Activated CD8-positive, alpha-beta memory T cell treated with anti-CD3 and anti-CD28 coated beads, Interleukin-2, amount 50 U/mL, for 24 hours (primary cell): ENCODE measurements around the gene CLEC3A.
"Not testable (repeated sequence)": the region's sequence is repeated elsewhere in the genome, so short reads cannot be mapped to it uniquely, and the experiment has no call there.

Experiments used
- DNase-seq: peaks from one replicate; pipeline ENCODE4 v3.0.0-alpha.2; 2020; ENCODE audit errors: extremely low read depth

CLEC3A gene, protein sequence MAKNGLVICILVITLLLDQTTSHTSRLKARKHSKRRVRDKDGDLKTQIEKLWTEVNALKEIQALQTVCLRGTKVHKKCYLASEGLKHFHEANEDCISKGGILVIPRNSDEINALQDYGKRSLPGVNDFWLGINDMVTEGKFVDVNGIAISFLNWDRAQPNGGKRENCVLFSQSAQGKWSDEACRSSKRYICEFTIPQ

DNA sequence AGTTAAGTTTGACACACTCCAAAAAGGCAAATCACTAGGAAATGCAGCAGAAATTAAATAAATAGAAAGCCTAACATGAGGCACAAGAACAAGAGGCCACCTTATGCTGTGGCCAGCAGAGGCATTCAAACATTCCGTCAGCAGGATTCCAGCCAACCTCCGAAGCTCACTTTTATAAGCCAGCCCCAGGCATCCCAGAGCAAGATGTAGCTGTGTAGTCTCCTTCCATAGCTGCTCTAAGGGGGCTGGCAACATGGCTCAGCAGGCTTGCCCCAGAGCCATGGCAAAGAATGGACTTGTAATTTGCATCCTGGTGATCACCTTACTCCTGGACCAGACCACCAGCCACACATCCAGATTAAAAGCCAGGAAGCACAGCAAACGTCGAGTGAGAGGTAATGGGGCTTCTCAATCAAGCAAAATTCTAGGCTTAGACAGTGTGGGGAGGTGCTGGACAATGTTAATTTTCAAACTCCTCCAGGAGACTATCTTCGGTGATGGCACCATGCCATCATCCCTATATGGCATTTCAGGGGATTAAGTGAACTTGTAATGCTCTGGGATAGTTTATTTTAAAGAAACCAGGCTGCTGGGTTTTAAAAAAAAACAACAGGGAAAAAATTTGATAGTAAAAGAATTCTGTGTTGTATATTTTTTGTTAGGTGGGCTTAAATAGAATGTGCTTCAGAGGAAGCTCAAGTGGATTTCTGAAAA is at the start of gene CLEC3A:
TSS of gene CLEC3A (plus strand) at position 202 of the 714 bp plus-strand sequence. CDS start at position 281, 79 bp downstream.
- no peak for DNase-seq

DNA sequence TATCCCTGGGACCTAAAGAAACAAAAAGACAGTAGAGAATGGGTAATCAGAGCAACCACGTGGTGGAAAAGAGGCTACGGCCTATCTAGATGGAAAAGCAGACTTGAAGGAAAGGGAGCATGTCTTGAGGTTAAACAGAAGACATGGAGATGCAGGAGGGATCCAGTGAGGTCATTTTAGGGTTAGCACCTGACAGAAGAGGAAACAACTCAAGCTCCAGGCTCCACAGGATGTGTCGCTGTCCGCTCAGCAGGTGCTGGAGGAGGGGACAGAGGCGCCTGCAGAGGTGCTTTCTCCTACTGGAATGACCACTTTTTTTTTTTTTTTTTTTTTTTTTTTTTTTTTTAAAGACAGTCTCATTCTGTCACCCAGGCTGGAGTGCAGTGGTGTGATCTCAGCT is 47.5 kb upstream of the CLEC3A start:
- no peak for DNase-seq

DNA sequence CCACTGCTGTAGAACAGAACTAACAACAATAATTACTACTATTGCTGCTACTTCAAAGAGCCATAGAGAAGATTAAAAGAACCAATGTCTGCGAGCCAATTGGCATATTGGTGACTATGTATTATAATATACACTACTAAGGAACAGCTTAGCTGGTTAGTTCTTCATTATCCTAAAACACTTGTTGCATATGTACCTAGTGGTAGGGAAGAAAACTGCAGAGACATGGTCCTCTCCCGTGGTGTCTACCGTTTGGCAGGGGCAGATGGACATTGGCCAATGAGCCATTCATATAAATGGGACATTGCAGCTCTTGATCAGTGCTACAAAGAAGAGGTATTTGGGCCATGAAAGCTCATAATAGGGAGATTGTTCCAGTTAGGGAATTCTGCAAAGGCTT is 46.4 kb upstream of the CLEC3A start:
- no peak for DNase-seq

DNA sequence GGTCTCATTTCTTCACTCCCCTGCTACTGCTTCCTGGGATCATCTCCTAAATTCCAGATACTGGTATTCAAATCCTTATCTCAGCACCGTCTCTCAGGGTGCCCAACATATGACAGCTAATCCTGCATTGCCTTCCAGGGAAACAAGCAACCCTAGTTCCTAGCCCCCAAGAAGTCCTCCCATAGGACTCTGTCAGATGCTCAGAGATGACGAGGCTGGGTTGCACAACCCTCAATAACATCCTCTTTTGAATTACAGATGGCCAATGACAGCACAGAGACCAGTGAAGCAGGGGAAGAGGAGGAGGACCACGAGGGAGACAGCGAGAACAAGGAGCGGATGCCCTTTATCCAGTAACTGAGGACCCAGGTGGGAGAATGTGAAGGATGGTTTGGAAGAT is 45.0 kb upstream of the CLEC3A start:
- no peak for DNase-seq

DNA sequence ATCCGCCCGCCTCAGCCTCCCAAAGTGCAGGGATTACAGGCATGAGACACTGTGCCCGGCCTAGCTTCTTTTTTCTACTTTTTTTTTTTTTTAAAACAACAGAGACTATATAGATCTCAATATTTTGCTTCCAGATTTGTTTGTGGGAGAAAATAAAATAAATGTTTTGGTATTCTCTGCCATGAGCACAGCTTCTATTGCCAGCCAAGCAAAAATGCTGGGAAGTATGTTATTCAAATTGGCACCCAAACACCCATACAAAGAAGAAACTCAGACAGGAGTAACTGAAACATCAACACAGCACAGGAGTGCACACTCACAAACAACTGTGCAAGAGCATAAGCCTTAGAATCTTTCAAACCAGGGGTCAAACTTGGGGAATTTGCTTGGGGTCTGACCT is 37.2 kb upstream of the CLEC3A start:
- DNase-seq: no peak

DNA sequence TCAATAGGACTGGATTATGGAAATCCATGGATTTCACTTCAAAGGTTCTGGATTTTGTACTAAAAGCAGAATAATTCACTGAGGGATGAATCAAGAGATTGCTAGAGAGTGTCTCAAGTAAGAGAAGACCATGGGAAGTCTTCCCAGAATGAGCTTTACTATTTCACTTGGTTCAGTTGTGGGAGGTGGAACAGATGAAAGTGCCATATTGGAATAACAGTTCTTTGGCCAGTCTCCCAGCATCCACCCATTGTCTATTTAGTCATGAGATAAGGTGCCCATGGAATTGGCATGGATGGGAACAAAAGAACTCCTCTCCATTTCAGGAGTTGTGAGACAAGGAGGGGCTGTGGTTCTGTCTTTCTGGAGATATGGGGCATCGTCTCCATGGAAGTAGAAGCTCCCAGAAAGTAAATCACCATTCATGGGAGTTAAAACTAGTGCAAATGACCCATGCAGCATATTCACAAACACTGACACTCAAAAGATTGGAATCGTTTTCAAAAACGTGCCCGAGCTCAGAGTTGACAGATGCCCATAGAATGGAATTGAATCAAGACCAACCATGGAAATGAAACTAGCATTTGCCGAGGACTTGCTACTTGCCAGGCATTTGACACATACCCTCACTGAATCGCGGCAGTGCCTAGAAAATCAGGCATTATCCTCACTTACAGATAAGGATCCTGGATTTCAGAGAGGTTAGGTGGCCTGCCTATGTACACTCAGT is 36.2 kb upstream of the CLEC3A start:
- DNase-seq: no peak

DNA sequence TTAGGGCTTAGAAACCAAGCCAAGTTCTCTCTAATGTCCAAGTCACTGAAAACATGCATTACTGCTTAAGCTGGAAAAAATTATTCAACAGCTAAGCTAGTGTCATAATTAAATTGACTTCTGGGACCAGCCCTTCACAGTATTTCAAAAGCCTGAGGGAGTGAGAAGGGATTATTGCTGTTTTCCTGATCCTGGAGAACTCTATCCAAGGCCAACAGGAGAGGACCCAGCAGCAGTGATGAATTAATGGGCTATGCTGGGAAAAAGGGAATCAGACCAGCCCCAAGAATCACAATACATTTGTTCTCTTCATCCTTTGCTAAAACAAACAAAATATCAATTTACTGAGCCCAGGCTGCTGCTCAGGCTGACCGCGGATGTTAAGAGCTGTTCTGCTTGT is 34.5 kb upstream of the CLEC3A start:
- DNase-seq: no peak

DNA sequence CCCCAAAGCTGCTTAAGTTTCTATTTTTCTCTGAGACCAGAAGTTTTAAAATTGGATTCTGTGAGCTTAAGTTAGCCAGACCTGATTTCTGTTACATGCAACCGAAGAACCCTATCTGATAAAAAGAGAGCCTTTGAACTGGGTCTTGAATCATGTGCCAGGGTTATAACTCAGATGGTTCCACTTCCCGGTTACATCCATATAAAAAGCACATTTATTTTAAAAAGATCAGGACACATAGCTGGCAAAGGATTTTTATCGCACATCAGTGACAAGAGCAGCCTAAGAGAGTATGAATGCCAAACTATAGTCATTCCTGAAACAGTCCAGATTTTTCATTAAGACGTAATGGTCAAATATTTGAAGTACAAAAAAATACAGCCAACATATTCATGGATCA is 32.5 kb upstream of the CLEC3A start:
- DNase-seq: no peak

DNA sequence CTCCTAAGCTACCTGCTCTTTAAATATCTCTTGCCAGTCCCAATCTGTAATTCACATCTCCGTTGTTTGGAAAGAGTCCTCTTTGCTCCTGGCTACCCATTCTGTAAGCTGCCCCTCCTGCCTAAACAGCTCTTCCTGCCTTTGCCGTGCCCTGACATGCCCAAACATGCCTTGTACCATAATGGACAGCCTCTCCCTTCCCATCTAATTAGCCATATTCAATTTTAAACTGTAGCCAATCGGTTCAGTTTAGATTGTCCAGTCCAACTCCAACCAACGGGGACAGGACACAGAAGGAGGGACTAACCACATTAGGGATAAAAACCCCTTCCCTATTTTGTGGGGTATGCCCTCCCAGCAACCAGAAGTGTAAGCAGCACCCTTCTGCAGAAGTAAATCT is 30.6 kb upstream of the CLEC3A start:
- no peak for DNase-seq

DNA sequence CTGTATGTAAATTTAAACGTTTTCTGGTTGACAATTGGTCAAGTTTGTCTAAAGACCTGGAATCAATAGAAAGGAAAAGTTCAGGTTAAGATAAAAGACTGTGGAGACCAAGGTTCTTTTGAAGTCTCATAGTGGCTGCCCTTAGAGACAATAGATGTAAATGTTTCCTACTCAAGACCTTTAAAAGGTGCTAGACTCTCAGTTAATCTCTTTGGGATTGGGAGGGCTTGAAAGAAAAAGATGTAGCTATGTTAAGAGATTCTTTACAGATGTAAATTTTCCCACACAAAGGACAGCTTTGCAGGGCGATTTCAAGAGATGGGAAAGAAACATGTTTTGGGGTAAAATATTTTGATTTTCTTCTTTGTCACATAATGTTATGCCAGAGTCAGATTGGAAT is 30.0 kb upstream of the CLEC3A start:
- not testable (repeated sequence) for DNase-seq

DNA sequence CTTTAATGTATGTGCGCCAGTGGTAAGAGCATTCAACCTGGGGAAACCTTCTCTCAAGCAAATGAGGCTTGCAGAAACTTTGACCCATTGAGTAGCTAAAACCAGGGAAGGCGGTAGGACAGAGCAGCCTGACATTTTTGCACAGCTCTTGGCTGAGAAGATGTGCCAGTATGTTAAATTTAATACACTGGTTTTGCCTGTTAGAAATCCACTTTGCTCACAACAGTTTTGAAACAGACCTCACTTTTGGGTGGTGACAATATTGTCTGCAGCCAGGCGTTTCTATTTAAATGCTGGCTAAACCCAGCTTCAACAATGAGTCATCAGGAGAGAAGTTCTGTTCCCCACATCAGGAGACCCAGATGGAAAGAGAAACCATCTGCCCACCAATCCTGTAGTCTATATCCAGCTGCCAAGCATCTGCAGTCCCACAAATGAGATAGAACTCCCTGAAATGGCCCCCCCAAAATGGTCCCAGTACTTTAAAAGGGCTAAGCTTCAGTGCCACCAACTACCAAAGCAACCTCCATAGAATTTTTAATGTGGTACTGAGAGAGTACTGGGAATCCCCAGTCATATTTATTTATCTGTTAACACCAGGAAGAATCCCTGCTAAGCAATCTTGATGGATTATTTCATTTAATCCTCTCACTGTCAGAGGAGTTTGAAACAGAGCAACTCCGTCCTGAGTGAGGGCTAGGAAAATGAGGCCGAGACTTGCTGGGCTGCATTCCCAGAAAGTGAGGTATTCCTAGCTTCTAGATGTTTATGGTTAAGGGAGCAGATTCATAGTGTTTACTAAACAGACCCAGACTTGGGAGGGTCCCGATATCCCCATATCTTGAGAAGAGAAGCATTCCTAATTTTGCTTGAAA is 29.0 kb upstream of the CLEC3A start:
- DNase-seq: no peak

DNA sequence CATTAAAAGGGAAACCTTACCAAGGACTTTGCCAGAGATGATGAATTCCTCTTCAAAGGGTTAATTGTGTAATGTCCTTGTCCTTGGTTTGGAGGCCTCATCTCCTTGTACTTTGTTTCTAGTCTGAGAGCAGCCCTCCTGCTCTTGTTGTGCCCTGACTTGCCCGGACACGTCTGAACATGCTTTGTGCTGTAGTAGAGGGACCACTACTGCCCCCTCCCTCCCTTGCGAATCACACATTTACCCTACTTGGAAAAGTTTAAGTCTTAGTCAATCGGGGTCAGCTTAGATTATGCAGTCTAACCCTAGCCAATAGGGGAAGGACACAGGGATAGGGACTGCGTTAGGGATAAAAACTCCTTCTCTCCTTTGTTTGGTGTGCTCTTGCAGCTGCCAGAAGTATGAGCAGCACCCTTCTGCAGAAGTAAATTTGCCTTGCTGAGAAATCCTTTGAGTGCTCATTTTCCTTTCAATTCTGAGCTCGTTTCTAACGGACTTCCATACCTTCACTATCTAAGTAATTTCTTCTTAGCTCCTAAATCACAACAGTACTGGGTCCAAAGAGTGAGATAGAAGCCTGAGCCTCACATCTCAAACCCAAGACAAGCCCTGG is 26.4 kb upstream of the CLEC3A start:
- DNase-seq: no peak

DNA sequence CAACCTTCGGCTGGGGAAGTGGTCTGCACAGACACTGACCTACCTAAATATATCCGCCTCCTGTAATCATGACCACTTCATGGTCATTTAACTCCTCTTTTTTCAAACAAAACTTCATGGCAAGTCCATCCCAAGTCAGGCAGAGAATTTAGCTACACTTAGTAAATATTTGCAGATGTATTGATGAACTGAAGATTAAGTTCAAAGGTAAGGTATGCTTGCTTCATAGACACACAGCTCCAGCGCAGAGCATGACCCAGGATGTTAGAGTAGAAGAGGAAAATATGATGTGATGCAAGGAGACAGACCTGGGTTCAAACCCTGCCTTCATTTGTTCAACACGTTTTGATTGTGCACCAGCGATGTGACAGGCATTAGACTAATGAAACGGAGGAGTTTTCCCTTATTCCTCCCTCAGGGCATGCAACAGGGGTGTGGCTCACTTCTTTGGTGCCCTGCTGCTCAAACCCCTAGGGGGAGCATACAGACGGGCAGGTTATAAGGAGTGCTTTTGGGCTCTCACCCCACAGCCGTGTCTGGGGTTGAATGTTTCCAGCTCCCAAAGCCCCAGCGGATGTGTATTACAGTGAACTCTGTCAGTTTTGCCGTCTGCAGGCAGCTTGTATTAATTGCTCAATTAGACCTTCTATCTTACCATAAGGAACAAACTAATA is 23.9 kb upstream of the CLEC3A start:
- no peak for DNase-seq

DNA sequence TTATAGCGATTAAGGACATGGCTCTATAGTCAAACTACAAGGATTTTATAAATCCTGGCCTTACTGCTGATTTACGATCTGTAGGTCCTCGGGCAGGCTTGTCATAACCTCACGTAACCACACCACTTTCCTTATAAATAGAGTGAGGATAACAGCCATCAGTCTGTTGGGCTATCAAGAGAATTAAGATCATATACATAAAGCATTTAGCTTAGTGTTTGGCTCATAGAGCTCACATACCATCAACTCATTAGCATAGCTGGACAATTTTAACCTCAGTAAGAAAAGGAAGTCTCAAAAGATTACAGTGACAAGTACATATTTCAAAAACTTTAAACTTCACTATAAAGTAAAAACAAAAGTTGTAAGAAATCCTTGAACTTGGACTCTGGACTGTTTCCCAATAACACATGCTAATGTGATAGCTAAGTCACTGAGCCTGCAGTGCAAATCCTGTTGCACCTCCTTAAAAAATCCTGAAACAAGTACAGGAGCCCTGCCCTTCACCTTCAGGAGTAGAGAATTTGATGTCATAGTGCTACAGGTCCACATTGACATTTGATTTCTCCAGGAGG is 20.8 kb upstream of the CLEC3A start:
- DNase-seq: no peak

DNA sequence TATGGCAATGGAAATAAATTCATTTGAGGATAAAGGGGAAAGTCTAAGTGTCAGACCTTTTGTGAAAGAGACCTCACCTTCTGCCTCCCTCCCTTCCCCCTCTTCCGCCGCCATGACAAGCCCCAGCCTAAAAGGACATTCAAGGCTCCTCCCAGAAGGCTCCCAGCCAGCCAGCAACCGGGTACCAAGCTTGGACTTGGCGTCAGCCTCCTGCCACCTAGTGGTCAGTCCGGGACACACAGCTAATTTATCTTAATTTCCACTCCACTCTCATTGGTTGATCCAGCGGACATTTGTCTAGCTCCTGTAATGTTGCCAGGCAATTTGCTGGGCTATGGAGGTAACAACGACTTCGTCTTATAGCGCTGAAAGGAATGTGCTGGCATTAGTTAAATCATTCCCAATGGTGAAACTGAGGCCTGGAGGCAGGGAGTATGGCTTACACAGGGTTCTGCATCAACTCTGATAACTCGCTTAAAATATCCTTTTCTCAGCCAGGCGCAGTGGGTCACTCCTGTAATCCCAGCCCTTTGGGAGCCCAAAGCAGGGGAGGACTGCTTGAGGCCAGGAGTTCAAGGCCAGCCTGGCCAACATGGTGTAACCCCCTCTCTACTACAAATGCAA is 19.3 kb upstream of the CLEC3A start:
- peak; percentile 48 for DNase-seq

DNA sequence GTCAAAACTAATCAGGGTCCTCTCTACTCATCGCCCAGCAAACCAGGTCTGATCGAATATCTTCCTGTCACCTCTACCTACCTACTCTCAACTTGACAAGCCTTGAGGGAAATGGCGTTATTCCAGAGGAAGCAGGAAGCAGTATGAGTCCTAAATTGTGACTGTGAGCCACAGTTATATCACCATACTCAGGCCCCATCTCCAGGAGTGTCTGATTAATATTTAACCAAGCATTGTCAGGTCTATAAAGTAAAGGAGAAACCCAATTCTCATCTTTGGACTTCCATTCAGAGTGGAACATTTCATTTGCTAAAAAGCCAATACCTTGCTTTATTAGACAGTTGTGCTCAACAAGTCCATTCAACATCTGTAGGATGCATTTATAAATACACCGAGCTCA is 17.8 kb upstream of the CLEC3A start:
- no peak for DNase-seq

DNA sequence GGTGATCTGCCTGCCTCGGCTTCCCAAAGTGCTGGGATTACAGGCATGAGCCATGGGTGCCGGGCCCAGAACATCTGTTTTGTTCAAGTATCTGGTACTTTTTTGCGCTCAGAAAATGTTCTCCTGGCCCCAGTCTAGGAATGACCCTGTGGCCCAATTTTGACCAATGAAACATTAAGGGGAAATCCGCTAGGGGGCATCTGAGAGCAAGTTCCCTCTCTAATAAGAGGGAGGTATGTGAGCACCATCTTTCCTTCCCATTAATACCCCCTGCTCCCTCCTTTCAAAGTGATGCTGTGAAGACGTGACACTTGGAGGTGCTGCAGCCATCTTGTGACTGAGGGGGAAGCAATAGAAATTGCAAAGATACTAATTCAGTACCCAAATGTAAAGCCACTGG is 16.5 kb upstream of the CLEC3A start:
- DNase-seq: no peak

DNA sequence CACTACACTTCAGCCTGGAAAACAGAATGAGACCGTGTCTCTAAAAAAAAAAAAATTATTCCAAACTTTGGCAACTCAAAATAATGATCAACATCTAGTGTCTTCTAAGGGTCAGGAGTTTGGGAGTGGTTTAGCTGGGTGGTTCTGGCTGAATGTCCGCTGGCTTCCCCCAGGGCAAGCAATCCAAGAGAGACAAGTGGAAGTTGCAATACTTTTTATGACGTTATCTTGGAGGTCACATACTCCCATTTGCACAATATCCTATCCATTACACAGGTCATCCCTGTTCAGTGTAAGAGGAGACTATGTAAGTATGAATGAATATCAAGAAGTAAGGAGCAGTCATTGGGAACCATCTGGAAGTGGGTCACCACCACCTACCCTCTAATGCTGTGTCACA is 15.2 kb upstream of the CLEC3A start:
- DNase-seq: no peak

DNA sequence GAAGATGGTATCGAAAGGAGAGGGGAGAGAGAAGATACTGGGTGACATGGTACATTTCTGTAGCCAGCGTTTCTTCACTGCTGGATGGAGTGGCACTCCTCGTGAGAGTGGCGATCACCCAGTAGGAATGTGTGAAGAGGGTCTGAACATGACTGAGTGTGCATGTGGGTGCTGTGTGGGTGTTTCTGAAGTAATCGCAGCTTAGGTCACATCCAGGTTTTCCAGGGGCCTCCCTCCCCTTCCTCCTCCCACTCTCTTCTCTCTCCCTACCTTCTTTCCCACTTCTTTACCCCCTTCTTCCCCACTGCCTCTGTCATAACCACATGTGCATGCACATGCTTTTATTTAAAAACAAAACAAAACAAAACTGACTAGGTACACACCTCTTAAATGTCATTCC is 1.8 kb downstream of the CLEC3A start:
- no peak for DNase-seq

DNA sequence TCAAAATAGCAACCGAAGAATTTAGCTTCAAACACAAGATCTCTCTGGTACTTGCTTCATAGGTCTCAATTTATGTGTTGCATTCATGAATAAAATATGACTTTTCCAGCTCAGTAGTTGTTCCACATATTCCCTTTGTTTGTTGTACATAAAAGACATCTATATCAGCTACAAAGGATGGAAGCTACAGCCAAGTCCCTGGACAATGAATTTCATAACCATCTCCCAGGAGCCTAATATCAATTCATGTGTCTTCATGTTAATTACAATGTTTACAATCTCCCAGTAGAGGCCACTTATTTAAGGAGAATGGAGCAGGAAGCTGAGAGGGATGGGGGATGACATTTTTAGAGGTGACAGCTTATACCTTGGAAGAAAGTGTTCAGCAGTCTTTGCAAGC is 3.3 kb downstream of the CLEC3A start:
- DNase-seq: no peak
